Activated CD4-positive, alpha-beta T cell treated with anti-CD3 and anti-CD28 coated beads, Interleukin-2, amount 50 U/mL, for 48 hours (primary cell): Measurements from ENCODE around the gene STH.

Experiments used
- DNase-seq, 2 experiments: peaks; one replicate each; pipeline ENCODE4 v3.0.0-alpha.2; 2020

STH gene

DNA sequence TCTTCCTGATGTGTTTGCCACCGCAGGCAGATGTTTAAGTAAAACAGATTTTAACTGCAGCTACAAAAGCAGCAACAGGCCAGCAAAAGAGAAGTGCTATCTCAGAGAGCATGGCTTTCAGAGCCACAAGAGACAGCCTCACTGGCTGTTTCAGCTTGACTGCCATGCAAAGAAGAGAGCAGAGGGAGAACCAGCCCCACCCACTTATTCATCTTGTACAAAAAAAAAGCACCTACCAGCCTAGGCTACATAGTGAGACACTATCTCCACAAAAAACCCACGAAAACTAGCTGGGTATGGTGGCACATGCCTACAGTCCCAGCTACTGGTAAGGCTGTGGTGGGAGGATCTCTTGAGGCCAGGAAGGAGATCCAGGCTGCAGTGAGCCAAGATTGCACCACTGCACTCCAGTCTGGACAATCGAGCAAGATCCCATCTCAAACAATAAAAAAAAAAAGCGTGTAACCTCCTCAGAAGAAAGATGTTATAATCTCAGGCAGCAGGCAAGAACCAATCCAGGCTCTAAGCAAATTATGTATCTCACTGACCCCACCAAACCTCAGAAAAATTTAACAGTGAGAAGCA is 30.0 kb downstream of the STH start:
- DNase-seq: no peak

DNA sequence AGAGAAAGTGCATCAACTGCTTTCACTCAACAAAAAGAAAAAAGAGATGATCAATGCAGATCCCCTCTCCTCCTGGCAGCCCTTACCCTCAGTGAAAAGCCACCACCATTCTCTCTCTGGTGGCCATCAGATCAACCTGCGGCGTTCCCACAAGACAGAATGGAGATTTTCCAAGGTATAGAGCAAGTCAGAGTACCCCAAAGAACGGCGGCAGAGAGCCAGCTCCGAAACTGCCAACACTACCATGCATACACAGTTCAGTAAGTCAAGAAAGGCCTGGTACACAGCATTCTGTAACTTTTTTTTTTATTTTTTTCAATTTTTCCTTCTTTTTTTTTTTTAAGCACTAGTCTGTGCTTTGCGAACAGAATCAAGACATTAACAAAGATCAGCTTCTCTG is 30.6 kb downstream of the STH start:
- no peak for DNase-seq

DNA sequence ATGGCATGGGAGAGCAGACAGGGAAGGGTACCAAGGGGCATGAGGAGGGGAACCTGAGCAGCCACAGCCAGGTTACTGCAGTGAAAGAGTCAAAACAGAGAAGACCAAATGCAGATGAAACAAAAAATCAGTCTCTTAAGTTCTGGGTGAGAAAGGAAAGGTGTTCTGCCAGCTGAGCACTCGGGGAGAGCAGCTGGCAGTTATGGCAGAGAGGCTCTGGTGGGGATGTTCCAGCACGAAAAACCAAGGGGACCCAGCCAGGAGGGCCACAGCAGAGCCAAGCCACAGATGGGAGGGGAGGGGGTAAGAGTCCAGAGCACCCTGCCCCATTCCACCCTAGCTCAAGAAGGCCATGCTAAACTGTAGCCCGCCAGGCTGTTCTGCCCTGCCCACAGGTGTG is 31.7 kb downstream of the STH start:
- no peak for DNase-seq

DNA sequence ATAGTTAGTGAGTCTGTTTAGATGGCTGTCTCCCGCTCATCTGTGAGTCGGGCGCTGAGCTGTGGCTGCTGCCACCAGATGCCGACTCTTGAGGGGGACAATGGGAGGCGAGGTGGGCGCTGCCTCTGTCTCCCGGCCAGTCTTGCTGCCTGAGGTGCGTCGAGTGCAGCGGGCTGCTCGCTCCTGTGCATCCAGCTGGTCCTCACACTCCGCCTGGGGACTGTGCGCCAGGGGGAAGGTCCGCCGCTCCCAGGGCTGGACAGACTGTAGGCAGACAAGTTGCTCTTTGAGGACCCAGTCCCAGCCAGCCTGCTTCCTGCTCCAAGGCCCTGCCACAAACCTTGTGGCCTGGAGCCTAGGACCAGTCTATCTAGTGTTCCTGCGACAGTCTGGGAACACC is 32.4 kb downstream of the STH start:
- no peak for DNase-seq

DNA sequence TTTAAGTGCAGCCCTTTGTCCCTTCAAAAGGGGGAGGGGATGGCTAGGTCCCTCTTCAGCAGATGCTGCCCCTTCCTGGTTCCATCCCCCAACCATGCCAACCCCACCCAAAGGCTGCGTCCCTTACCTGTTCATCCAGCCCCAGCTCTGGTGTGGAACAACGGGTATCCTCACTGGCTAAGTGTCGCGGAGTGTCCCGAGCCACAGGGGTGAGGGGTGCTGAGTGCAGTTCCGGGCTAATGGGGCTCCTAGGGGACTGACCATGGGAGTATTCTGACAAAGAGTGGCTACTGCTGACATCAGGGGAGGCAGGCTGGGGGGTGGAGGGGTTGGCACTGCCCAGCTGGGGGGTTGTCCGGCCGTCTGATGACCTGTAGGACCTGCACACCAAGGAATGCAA is 32.9 kb downstream of the STH start:
- DNase-seq: no peak

DNA sequence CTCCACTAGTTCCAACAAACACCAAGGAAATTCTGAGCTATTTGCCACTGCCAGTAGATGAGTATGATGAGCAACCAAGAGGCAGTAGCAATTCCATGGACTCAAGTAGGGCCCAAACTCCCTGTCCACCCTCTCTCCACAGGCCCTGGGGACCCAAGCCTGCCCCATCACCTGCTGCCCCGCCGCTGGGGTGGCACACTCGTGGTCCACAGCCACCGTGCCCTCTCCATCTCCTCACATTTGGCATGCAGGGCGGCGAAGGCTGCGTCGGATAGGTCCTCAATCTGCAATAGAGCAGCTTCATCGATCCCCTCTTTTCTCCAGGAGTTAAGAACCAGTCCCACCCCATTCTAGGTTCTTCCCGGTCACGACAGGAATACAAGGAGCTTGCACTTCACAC is 33.9 kb downstream of the STH start:
- DNase-seq: no peak

DNA sequence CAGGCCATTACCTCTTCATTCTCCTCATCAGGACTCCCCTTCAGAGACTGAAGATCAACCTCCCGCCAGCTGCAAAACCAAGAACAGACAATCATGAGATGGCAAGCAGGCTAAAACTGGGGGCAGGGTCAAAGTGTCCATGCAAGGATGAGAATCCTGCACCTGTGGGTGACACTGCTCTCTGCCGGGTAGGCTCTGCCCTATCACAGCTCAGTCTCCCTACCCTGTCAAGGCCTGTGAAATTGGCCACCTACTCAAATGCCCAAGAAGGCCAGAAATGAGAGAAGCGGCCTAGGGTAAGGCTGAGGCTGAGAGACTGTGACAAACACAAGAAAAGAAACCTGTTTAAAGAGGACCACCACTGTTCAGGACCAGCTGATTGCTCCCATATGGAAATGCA is 34.3 kb downstream of the STH start:
- no peak for DNase-seq

DNA sequence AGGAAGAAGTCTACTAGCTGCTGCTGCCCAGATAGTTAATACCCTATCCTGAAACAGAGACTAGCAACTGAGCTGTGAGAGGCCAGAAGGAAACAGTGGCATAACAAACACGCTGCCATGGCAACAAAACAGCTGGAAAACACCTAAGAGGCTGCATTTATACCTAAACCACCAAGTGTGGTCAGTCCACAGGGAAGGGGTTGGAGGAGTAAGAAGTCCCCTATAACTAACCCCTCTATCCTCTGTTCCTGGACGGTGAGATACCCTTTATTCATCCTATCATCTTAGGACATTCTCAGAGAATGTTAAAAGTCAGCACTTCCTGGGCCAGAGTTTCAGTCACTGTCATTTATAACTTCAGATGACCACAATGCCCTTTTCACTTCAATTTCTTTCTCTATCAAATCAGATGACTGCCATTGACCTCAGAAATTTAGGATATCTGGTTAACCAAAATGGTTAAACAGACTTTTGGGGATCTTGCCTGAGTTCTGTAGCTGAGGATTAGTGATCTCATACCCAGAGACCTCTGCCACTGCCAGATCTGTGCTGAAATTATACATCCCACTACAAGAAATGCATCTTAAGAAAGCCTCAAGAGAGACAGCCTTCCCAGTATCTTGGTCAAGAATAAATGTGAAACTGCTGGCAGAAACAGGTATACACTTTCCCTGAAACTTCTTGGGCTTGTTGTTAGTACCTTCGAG is 36.2 kb downstream of the STH start:
- peak in 1 of 2 experiments; percentile 19 for DNase-seq

DNA sequence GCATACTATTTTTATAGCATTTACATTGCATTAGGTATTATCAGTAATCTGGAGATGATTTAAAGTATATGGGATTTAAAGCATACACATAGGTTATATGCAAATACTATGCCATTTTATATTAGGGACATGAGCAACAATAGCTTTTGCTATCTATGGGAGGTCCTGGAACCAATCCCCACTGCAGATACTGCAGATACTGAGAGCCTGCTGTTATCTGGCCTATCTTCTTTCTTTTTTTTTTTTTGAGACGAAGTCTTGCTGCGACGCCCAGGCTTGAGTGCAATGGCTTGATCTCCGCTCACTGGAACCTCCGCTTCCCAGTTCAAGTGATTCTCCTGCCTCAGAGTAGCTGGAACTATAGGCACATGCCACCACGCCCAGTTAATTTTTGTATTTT is 37.4 kb downstream of the STH start:
- DNase-seq: no peak

DNA sequence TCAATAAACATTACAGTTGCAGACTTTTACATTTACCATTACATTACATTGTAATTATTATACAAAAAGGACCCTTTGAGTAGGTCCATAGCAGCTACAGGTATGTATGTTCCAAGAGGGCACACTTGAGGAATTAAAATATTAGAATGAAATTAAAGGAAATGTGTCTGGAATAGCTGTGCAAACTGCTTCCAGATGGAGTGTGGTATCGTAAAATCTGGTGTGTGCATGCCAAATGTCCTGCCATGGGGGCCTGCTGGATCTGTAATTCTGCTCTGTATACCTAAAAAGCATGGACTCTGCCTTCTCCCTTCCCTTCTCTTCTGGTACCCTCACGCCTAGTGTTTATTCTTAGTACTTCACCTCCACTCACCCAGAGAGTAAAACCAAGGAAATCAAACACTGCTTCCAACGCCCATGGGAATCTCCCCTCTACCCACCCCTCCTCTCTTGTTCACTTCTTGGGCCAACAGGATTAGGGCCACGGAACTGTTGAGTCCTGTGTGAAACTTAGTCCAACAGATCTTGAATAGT is 38.7 kb downstream of the STH start:
- DNase-seq: no peak

DNA sequence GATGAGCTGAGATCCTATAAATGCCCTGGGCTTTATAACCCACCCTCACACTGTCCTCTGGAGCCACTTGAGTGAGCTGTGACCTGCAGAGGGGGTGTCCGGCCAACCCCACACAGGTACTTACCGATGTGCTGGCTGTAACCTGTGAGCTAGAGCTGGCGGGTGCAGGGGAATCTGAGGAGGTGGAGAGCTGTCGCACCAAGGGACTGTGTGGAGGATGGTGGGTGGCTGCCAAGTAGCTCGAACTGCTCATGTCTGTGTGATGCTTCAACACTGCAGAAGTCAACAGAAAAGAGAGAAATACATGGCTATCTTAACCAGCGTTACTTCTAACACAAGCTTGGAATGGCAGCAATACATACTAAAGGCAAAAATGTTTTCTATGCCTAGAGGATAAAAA is 39.4 kb downstream of the STH start:
- DNase-seq: no peak

DNA sequence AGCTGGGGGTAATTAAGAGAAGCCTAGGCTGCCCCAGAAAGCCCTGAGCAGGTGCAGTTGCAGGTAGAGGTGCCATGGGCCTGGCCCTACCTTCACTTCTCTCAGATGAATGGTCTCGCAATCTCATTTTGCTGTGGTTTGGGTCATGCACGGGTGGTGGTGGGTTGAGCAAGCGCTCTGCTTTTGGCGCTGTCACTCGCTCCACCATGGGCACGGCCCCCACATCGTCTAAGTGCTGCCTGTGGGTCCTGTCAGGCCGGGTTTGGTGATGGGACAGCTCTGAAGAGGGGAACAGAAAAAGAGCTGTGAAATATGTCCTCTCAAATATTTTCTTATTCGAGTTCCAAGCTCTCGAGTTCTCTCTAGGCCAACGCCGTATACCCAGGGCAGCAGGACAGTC is 39.9 kb downstream of the STH start:
- DNase-seq: no peak

DNA sequence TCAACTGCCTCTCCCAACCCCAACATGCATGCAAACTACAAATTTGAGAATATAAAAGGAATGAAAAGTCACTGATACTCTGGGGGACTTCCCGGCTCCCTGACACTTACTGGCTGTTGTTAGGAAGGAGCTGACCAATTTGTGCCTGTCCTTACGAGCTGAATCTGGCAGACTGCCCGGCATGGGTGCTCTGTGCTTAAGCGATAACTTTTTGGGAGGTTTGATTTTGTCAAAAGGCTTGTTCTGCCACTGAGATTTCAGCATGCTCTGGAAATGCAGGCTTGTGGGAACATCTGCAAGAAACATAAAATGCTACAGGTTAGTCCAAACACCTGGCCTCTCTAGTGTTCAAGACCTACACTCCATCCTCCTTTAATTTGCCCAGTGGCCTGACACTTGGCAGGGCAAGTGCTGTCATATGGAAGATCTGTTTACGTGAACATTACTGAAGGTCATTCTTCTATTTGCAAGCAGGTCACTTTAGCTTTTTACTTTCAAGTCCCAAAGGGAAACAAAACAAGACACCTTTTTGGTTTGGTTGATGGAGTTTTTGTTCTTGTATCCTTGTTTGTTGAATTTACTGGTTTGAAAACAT is 40.6 kb downstream of the STH start:
- no peak for DNase-seq

DNA sequence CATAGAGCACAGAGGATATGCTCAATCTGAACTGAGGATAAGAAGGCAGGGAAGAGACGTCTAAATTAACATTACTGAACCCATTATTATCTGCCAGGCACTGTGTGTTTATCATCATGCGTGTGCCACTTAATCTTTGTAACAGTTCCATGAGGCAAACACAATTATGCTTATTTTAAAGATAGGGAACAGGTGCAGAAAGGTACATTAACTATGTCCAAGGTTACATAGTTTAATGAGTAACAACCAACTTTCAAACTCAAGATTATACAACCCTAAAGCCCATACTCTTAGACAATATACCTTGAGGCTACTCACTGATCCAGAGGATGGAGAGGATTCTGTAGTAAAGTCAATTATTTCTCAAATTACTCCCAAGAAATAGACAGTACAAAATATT is 43.2 kb downstream of the STH start:
- DNase-seq: no peak

DNA sequence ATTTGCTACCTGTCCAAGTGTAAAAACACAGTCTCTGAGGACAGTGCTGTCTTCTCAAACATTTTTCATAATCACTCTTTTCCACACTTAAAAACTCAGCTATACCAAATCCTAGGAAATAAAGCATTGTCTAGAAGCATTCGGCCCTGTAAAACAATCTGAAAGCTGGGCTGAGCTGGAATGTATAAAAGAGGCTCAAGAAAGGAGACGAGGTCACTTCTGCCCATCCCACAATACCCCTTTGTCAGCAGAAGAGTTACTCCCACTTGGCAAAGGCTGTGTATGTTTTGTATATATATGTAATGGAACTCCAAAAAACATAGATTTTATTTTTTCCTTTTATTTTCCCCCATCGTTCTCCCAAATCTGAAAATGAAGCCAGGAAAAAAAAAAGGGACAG is 43.9 kb downstream of the STH start:
- no peak for DNase-seq

DNA sequence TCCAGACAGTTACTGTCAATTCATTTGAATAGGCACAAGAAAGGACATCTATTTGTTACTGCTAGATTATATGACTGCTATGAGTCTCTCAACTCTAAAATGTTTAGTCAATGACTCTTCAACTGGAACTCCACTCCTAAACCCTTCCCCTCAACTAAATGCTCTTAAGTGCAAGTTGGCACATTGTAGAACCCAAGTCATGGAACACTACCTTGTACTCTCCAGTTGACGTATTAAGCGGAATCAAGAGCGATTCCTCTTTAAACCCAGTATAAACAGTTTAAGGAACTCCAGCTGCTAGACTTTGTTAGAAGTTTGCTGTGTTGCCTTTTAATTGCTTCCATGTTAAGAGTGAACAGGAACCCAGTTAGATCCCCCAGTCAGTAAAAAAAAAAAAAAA is 44.6 kb downstream of the STH start:
- DNase-seq: no peak

DNA sequence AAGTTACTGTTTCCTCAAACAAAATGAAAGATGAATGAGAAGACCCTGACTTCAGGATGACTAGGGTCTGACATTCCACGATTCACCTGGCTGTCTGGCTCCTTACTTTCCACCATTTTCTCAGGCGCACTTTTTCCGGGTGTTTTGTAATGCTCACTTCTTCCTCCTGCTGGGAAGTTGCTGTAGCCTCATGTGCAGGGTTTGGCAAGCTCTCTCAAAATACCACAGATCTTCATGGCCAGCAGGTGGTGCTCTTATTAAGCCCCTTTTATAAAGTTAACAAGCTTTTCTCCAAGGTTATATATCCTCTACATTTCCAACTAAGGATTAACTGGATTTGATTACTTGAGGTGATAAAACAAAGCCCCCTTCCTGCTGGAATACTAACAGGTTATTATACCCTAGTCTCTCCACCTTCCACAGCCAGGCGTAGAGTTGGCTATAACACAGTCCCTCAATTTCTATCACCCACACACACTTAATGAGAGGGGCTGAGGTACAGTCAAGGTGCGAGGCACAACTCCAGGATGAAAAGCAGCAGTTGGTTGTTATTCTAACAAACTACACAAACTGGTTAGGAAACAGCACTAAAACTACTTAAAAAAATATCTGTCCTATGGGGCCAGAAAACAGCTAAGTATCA is 45.4 kb downstream of the STH start:
- DNase-seq: peak; percentile 34 to 55

DNA sequence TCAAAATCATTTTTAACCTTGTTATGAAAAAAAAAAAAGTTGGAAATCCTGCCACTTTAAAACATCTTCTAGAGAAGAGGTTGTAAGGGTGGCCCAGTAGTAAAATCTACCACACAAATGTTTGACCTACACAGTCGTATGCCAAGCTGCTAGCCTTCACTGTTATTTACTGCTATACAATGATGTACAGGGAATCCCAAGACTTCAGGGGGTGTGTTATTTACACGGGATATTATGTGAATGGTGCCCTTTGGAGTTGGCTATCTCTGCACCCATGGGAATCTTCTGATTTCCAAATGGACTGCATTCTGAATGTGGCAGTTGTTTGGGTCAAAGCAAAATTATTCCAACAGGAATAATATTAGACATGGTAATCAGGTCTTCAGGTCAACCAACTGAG is 45.9 kb downstream of the STH start:
- no peak for DNase-seq

DNA sequence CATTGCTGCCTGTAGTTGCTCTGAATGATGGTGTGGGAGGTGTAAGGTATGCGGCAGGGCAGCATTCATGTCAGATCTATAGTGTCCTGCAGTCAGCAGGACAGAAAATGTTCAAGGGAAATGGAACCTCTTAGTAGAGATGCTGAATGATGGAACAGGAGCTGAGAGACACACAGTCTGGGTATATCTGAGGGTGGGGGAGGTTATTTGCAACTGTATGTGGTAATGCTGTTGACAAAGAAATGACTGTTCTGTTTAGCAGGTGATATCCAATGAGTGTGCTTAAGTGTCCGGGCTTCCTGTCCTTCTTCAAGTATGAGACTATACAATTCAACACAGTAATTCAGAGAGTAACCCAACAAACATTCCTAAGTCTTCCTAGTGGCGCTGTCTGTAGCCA is 46.6 kb downstream of the STH start:
- DNase-seq: no peak

DNA sequence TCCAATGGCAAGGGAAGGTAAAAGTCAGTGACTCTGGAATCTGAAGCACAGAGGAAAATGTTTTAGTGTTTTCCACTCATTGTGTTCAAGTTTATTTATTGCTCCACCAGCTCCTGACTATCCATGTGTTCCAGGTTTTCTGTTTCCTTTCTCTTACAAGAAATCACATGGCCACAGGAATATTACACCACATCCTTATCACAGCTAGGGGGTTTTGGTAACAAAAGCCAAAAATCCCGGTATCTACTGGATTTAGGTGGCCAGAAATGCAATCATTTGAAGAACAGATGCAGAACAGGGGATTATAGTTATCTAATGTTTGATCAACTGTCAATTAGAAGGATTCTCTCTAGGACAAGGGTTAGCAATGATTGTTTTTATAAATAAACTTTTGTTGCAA is 47.9 kb downstream of the STH start:
- no peak for DNase-seq

DNA sequence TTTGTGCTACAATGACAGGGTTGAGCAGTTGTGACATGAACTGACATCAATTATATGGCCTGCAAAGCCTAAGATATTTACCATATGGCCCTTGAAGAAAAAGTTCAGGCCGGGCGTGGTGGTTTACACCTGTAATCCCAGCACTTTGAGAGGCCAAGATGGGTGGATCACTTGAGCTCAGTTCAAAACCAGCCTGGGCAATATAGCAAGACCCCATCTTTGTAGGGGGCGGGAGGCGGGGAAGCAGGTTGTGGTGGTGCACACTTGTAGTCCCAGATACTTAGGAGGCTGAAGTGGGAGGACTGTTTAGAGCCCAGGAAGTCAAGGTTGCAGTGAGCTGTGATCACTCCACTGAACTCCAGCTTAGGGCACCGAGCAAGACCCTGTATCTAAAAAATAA is 48.3 kb downstream of the STH start:
- DNase-seq: no peak

DNA sequence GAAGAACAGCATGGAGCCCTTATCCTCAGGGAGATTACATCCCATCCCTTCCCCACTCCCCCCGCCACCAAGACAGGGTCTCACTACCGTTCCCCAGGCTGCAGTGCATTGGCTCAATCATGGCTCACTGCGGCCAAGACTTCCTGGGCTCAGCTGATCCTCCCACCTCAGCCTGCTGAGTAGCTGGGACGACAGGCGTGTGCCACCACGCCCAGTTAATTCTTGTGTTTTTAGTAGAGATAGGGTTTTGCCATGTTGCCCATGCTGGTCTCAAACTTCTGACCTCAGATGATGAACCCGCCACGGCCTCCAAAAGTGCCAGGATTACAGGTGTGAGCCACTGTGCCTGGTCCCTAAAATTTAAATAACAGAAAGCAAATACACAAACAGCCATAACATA is 48.8 kb downstream of the STH start:
- DNase-seq: no peak
